ENCODE results near the gene CHST10. TPM values are rescaled to one million over a fixed set of nuclear protein-coding genes. Genes with fewer than 3 reads are reported as not detected.

Gene CHST10
- total RNA-seq (2021) (19.9 to 24.4 TPM (median 21.6 TPM) in 3 replicates), Bru-seq, nascent RNA (percentile 76 among the genes with signal in this experiment)
- long read RNA-seq, experiment 1, transcript CHST10-201 (7 exons, 2,842 nt) = major isoform, 88 of 137 reads
- long read RNA-seq, experiment 1, partial matches to known transcripts = 8 of 137 reads
- long read RNA-seq, experiment 1, other reads (novel, unspliced or antisense) = 40 of 137 reads
- long read RNA-seq, experiment 2, transcript CHST10-201 (7 exons, 2,842 nt) = major isoform, 17 of 35 reads
- long read RNA-seq, experiment 2, partial matches to known transcripts = 7 of 35 reads
- long read RNA-seq, experiment 2, other reads (novel, unspliced or antisense) = 11 of 35 reads
- long read RNA-seq, experiment 3, partial matches to known transcripts = 0 of 6 reads
- long read RNA-seq, experiment 3, other reads (novel, unspliced or antisense) = 5 of 6 reads

DNA sequence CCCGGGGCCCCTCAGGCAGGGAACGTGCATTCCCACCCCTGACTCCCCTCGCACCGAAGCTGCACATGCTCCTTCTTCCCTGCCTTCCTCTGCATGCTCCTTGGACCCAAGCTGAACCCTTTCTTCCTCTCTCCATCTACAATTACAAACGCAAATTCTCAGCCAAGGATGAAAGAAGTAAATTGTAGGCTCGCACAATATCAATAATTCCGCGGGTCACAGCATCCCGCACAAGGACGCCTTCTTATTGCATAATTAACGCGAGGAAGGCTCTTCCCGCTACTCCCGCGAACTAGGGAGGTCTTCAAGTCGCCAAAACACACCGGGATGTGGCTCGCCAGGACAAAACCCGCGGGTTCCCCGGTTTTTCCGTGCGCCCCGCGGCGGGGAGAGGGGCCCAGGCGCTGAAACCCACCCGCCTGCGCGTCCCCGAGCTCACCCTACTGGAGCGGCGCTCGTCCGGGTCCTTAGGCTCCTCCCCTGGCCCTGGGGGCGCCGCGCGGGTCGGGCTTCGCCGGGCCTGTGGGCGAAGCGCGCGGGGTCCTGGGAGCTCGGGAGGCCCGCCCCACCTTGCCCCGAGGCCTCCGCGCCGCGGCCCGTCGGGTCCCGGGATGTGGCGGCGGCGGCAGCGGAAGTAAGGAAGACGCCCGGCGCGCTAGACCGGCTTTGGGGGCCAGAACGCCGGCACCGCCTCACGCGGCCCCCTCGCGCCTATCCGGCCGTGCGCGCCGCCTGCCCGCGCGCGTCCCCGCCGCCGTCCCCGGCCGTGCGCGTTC is at the start of gene CHST10:
Gene CHST10, minus strand, starts transcription at position 734 of the 776 bp plus-strand sequence. CDS start 10,993 bp downstream, outside the sequence.
- Mint-ChIP-seq H3K27ac (peak within 1 kb of the TSS; percentile 92), H3K9me3 (no peaks in the 10 kb centered on the region), H3K4me3 (peak within 1 kb of the TSS; percentile 92), H3K27me3 (ENCODE audit: low read depth) (no peaks in the 10 kb centered on the region), H3K4me1 (peaks cover 53% of the 10 kb centered on the region), H3K36me3 (no peaks in the 10 kb centered on the region)
- DNase-seq (ENCODE audit: low spot score) (peak; percentile 58), ATAC-seq (peak; percentile 81)
- ChIA-PET CTCF (interaction anchor here (0.9 to 3.5 kb wide), 5 partner anchors 9 to 157 kb away, joined by 3 to 23 read pairs (median 4); no protein-coding TSS in a partner anchor), POLR2A (interaction anchor here (1.7 kb wide), 1 partner anchor 146 kb away, joined by 4 read pairs; the partner anchor contains the start of gene PDCL3)
- TF ChIP-seq SP1 (CRISPR knock-in tag; conservative IDR thresholded peaks at IDR 0.05) = peak; percentile 72
- TF ChIP-seq JUN (CRISPR knock-in tag; IDR thresholded peaks at IDR 0.05) = peak; percentile 40; the same call in 1 of the 2 replicates
- TF ChIP-seq CBFB (CRISPR knock-in tag; IDR thresholded peaks at IDR 0.05; ENCODE audit: low read depth) = no peak
- TF ChIP-seq ZNF263 (CRISPR knock-in tag; IDR thresholded peaks at IDR 0.05; ENCODE audit: low read depth) = no peak
- peak; percentile 73; the same call in 1 of the 2 replicates for TF ChIP-seq FOXP4 (CRISPR knock-in tag; IDR thresholded peaks at IDR 0.05)
- TF ChIP-seq ETV6 (CRISPR knock-in tag; IDR thresholded peaks at IDR 0.05) = 0 out of 2 replicates have a peak, but pooled peaks have one; percentile 36
- no peak for TF ChIP-seq PRRX2 (CRISPR knock-in tag; IDR thresholded peaks at IDR 0.05)
- no peak for TF ChIP-seq GABPB1 (CRISPR knock-in tag; IDR thresholded peaks at IDR 0.05)
- no peak for TF ChIP-seq NR3C1 (CRISPR knock-in tag; conservative IDR thresholded peaks at IDR 0.05; ENCODE audit: low read depth)
- no peak; the same call in 1 of the 2 replicates for TF ChIP-seq TEAD1 (CRISPR knock-in tag; IDR thresholded peaks at IDR 0.05)
- no peak for TF ChIP-seq ATF6 (CRISPR knock-in tag; IDR thresholded peaks at IDR 0.05)
- no peak for TF ChIP-seq FOXJ3 (CRISPR knock-in tag; IDR thresholded peaks at IDR 0.05; ENCODE audit: borderline replicate concordance)
- TF ChIP-seq NFYB (CRISPR knock-in tag; conservative IDR thresholded peaks at IDR 0.05; ENCODE audit: low read depth) = no peak
- no peak for TF ChIP-seq TP53 (CRISPR knock-in tag; IDR thresholded peaks at IDR 0.05)
- no peak for TF ChIP-seq GTF2I (CRISPR knock-in tag; conservative IDR thresholded peaks at IDR 0.05)
- TF ChIP-seq, protein P1, sequence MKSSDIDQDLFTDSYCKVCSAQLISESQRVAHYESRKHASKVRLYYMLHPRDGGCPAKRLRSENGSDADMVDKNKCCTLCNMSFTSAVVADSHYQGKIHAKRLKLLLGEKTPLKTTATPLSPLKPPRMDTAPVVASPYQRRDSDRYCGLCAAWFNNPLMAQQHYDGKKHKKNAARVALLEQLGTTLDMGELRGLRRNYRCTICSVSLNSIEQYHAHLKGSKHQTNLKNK (CRISPR knock-in tag; IDR thresholded peaks at IDR 0.05) = no peak
- TF ChIP-seq, protein P2, sequence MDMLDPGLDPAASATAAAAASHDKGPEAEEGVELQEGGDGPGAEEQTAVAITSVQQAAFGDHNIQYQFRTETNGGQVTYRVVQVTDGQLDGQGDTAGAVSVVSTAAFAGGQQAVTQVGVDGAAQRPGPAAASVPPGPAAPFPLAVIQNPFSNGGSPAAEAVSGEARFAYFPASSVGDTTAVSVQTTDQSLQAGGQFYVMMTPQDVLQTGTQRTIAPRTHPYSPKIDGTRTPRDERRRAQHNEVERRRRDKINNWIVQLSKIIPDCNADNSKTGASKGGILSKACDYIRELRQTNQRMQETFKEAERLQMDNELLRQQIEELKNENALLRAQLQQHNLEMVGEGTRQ (CRISPR knock-in tag; IDR thresholded peaks at IDR 0.05) = peak; percentile 28; the same call in 1 of the 2 replicates
- 0 out of 2 replicates have a peak, but pooled peaks have one; percentile 17 for TF ChIP-seq ZNF317 (CRISPR knock-in tag; IDR thresholded peaks at IDR 0.05; ENCODE audit: borderline replicate concordance, low read depth)
- TF ChIP-seq, protein P3, sequence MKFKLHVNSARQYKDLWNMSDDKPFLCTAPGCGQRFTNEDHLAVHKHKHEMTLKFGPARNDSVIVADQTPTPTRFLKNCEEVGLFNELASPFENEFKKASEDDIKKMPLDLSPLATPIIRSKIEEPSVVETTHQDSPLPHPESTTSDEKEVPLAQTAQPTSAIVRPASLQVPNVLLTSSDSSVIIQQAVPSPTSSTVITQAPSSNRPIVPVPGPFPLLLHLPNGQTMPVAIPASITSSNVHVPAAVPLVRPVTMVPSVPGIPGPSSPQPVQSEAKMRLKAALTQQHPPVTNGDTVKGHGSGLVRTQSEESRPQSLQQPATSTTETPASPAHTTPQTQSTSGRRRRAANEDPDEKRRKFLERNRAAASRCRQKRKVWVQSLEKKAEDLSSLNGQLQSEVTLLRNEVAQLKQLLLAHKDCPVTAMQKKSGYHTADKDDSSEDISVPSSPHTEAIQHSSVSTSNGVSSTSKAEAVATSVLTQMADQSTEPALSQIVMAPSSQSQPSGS (CRISPR knock-in tag; IDR thresholded peaks at IDR 0.05; ENCODE audit: borderline replicate concordance, low read depth) = no peak
- TF ChIP-seq ESRRA (CRISPR knock-in tag; IDR thresholded peaks at IDR 0.05; ENCODE audit: borderline replicate concordance) = no peak
- TF ChIP-seq ARID4B (CRISPR knock-in tag; IDR thresholded peaks at IDR 0.05; ENCODE audit: borderline replicate concordance) = 0 out of 2 replicates have a peak, but pooled peaks have one; percentile 22
- TF ChIP-seq, protein P4, sequence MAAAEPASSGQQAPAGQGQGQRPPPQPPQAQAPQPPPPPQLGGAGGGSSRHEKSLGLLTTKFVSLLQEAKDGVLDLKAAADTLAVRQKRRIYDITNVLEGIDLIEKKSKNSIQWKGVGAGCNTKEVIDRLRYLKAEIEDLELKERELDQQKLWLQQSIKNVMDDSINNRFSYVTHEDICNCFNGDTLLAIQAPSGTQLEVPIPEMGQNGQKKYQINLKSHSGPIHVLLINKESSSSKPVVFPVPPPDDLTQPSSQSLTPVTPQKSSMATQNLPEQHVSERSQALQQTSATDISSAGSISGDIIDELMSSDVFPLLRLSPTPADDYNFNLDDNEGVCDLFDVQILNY (CRISPR knock-in tag; IDR thresholded peaks at IDR 0.05) = peak; percentile 64; the same call in 1 of the 2 replicates
- TF ChIP-seq FOXP1 (CRISPR knock-in tag; IDR thresholded peaks at IDR 0.05; ENCODE audit: borderline replicate concordance) = peak; percentile 25; the same call in 1 of the 2 replicates

All from WTC11 (cell line).